ENCODE measurements around the gene ARHGEF9.

Gene ARHGEF9

DNA sequence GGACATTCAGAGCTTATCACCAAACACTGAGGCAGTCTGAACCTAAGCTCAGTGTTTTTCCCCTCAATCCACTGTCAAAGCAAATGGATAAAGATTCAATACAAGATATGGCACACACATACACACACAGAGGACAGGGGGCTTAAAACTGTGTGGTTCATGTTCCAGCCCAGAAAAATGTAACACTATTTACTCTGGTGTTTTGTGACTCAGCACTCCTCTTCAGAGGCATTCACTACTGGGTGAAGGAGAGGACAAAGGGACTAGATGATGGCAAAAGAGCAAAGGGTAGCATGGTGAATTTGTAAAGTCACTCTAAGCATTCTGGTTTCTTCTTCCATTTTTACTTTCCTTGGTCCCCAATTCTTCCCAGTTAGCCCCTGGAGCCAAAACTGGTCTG is 120.3 kb downstream of the ARHGEF9 start:
- Histone ChIP-seq H3K4me2 (ENCODE audit: low read length) (no peak overlapping the region), H3K9me3 (ENCODE audit: low read length) (no peaks in the 10 kb centered on the region), H3K79me2 (ENCODE audit: insufficient read depth, low read length) (no peaks in the 10 kb centered on the region), H3K27me3 (ENCODE audit: insufficient read depth, low read length) (no peaks in the 10 kb centered on the region), H3K4me3 (ENCODE audit: low read depth, low read length, poor library complexity, severe bottlenecking) (no peak overlapping the region), H3K9ac (ENCODE audit: low read length) (no peak overlapping the region), H2AFZ (ENCODE audit: low read length) (no peak overlapping the region), H3K27ac (ENCODE audit: low read depth, low read length, poor library complexity, severe bottlenecking) (no peak overlapping the region), H3F3A (ENCODE audit: insufficient read depth, low read length) (no peaks in the 10 kb centered on the region), H3K36me3 (ENCODE audit: insufficient read depth, low read length) (peaks cover 14% of the 10 kb centered on the region; the same call in 1 of the 2 replicates), H3K4me1 (ENCODE audit: insufficient read depth, low read length, severe bottlenecking) (no peaks in the 10 kb centered on the region), H4K20me1 (ENCODE audit: insufficient read depth, low read length) (no peaks in the 10 kb centered on the region), H3K9me2 (ENCODE audit: low read depth, low read length) (no peaks in the 10 kb centered on the region)
- no peak for TF ChIP-seq CTCF (IDR thresholded peaks at IDR 0.05; ENCODE audit: low read length)
- TF ChIP-seq EZH2 (IDR thresholded peaks at IDR 0.05; ENCODE audit: borderline replicate concordance, low read length), result no peak

- Histone ChIP-seq H3K27ac (ENCODE audit: low read depth, low read length, poor library complexity, severe bottlenecking) (no peak overlapping the region), H3K27me3 (ENCODE audit: insufficient read depth, low read length) (no peaks in the 10 kb centered on the region), H3K9ac (ENCODE audit: low read length) (no peak overlapping the region), H2AFZ (ENCODE audit: low read length) (no peak overlapping the region), H3K4me3 (ENCODE audit: low read depth, low read length, poor library complexity, severe bottlenecking) (no peak overlapping the region), H3K79me2 (ENCODE audit: insufficient read depth, low read length) (no peaks in the 10 kb centered on the region), H3K4me2 (ENCODE audit: low read length) (no peak overlapping the region), H3K4me1 (ENCODE audit: insufficient read depth, low read length, severe bottlenecking) (no peaks in the 10 kb centered on the region), H3K36me3 (ENCODE audit: insufficient read depth, low read length) (peaks cover 14% of the 10 kb centered on the region; the same call in 1 of the 2 replicates), H3F3A (ENCODE audit: insufficient read depth, low read length) (no peaks in the 10 kb centered on the region), H3K9me2 (ENCODE audit: low read depth, low read length) (no peaks in the 10 kb centered on the region), H4K20me1 (ENCODE audit: insufficient read depth, low read length) (no peaks in the 10 kb centered on the region), H3K9me3 (ENCODE audit: low read length) (no peaks in the 10 kb centered on the region)
- TF ChIP-seq CTCF (IDR thresholded peaks at IDR 0.05; ENCODE audit: low read length) (no peak), EZH2 (IDR thresholded peaks at IDR 0.05; ENCODE audit: borderline replicate concordance, low read length) (no peak)
Observed at GRCh38 chrX:63664083-63664482, 120.9 kb downstream of the ARHGEF9 start.

DNA sequence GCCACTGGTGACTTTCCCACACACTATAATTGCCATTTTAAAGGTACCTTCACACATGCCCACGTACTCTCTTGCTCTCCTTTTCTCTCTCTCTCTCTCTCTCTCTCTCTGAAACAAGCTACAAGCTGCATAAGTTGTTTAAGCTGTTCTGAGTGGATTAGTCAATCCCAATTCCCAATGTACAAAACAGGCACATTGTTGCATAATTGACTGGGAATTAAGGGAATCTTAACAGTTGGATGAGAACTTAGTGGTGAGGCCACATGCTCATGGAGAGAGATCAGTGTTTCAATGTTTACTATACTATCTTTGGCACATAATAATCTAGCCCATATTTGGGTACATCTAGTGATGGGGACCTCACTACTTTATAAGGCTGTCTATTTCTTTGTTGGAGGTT is 123.3 kb downstream of the ARHGEF9 start:
- no peaks in the 10 kb centered on the region for H4K20me1 ChIP-seq (ENCODE audit: insufficient read depth, low read length)
- H3K9me3 ChIP-seq (ENCODE audit: low read length), result no peaks in the 10 kb centered on the region
- H3K27ac ChIP-seq (ENCODE audit: low read depth, low read length, poor library complexity, severe bottlenecking), result no peak overlapping the region
- no peak for TF ChIP-seq CTCF (IDR thresholded peaks at IDR 0.05; ENCODE audit: low read length)
- TF ChIP-seq EZH2 (IDR thresholded peaks at IDR 0.05; ENCODE audit: borderline replicate concordance, low read length), result no peak
- H3F3A ChIP-seq (ENCODE audit: insufficient read depth, low read length), result no peaks in the 10 kb centered on the region
- no peaks in the 10 kb centered on the region for H3K27me3 ChIP-seq (ENCODE audit: insufficient read depth, low read length)
- H3K79me2 ChIP-seq (ENCODE audit: insufficient read depth, low read length), result no peaks in the 10 kb centered on the region
- H3K4me3 ChIP-seq (ENCODE audit: low read depth, low read length, poor library complexity, severe bottlenecking), result no peak overlapping the region
- H2AFZ ChIP-seq (ENCODE audit: low read length), result no peak overlapping the region
- H3K4me2 ChIP-seq (ENCODE audit: low read length), result no peak overlapping the region
- peaks cover 8% of the 10 kb centered on the region; the same call in 1 of the 2 replicates for H3K36me3 ChIP-seq (ENCODE audit: insufficient read depth, low read length)
- H3K4me1 ChIP-seq (ENCODE audit: insufficient read depth, low read length, severe bottlenecking), result no peaks in the 10 kb centered on the region
- H3K9me2 ChIP-seq (ENCODE audit: low read depth, low read length), result no peaks in the 10 kb centered on the region
- H3K9ac ChIP-seq (ENCODE audit: low read length), result no peak overlapping the region
